GM12892 (cell line): ENCODE measurements around the gene FLCN.

Source experiments
- POLR2A ChIP-seq: IDR thresholded peaks from 2 replicates; pipeline ENCODE4 v1.6.1; 2011; ENCODE audit warnings: low read depth, low read length, control low read depth
- POLR2AphosphoS5 ChIP-seq: IDR thresholded peaks from 2 replicates; pipeline ENCODE4 v1.6.1; 2011; ENCODE audit warnings: low read depth, low read length, control low read depth
- TAF1 ChIP-seq: IDR thresholded peaks from 2 replicates; pipeline ENCODE4 v1.6.1; 2011; ENCODE audit warnings: low read depth, mild to moderate bottlenecking, control low read depth, low read length, borderline replicate concordance

- TF ChIP-seq POLR2A (no peak), POLR2AphosphoS5 (no peak), TAF1 (no peak)
Measured at GRCh38 chr17:17170346-17170985, 66.5 kb downstream of the FLCN start.
